HuH-7 (cell line): Measurements from ENCODE around the gene BTD.

ENCODE experiments used
- DNase-seq: peaks from one replicate; pipeline ENCODE4 v3.0.0; 2011; ENCODE audit warnings: low spot score

BTD gene

GRCh38 chr3:15665510-15666150, 64.1 kb downstream of the BTD start:
- DNase-seq = no peak

GRCh38 chr3:15666277-15666676, 64.7 kb downstream of the BTD start:
- no peak for DNase-seq

- no peak for DNase-seq
These were observed 65.9 kb downstream of the BTD start for GRCh38 chr3:15667484-15667883.

- no peak for DNase-seq
These were observed 72.0 kb downstream of the BTD start for GRCh38 chr3:15673536-15673935.

- no peak for DNase-seq
These were observed 74.7 kb downstream of the BTD start for GRCh38 chr3:15676259-15676658.

- DNase-seq = no peak
These were observed 77.8 kb downstream of the BTD start for GRCh38 chr3:15679306-15679705.

GRCh38 chr3:15681668-15682067, 80.1 kb downstream of the BTD start:
- no peak for DNase-seq

GRCh38 chr3:15682561-15683185, 81.1 kb downstream of the BTD start:
- no peak for DNase-seq

GRCh38 chr3:15683253-15683652, 81.7 kb downstream of the BTD start:
- no peak for DNase-seq

- DNase-seq = no peak
These were observed 84.4 kb downstream of the BTD start for GRCh38 chr3:15685927-15686326.

- no peak for DNase-seq
These were observed 88.7 kb downstream of the BTD start for GRCh38 chr3:15690230-15690629.

GRCh38 chr3:15690748-15691147, 89.2 kb downstream of the BTD start:
- DNase-seq = no peak

- no peak for DNase-seq
These were observed 91.8 kb downstream of the BTD start for GRCh38 chr3:15693355-15693754.

- DNase-seq = no peak
These were observed 93.1 kb downstream of the BTD start for GRCh38 chr3:15694628-15695027.
